Upper lobe of left lung (tissue), 4 donors: ENCODE results near the gene LRRC7.

Experiments
- EP300 ChIP-seq, 4 donors: sonication (generic); formaldehyde crosslinking; IDR thresholded peaks; one replicate each; pipeline ENCODE4 v1.5.1; 2017; ENCODE audit warnings: antibody characterized with exemption in 4 of 4, control low read depth in 2 of 4
- POLR2A ChIP-seq, 4 donors: fragments of 450-650 bp; IDR thresholded peaks; one replicate each; pipeline ENCODE4 v1.5.1; 2016 to 2017; ENCODE audit warnings: antibody characterized with exemption in 4 of 4, mild to moderate bottlenecking in 2 of 4
- POLR2AphosphoS5 ChIP-seq, 2 donors: sonication (generic); formaldehyde crosslinking; IDR thresholded peaks; one replicate each; pipeline ENCODE4 v1.5.1; 2017; ENCODE audit warnings: antibody characterized with exemption in 2 of 2
- TF ChIP-seq, protein P1 (sequence below), 6 experiments: fragments of 450-650 bp in 4 of 6; fragments of 200-600 bp in 2 of 6; sonication (generic) in 2 of 6; IDR thresholded peaks; one replicate each; pipeline ENCODE4 v1.5.1; 2016 to 2019; ENCODE audit warnings: antibody characterized with exemption in 6 of 6

DNA sequence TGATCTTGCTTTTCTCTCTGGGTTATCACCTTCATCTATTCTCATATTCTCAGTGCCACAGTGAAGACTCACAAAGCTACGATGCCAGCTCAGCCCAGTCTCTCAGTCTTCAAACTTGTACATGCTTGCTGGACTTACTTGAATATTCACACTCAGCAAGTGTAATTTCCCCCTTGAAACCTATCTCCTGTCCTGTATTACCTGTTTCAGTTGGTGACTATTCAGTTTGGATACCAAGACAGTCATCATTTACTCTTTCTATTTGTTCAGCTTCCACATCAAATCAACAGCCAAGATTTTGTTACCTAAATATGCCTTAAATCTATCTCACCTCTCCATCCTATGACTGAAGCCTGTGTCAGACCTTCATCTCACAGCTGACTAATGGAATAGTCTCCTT is 209.7 kb downstream of the LRRC7 start:
- TF ChIP-seq, protein P1, sequence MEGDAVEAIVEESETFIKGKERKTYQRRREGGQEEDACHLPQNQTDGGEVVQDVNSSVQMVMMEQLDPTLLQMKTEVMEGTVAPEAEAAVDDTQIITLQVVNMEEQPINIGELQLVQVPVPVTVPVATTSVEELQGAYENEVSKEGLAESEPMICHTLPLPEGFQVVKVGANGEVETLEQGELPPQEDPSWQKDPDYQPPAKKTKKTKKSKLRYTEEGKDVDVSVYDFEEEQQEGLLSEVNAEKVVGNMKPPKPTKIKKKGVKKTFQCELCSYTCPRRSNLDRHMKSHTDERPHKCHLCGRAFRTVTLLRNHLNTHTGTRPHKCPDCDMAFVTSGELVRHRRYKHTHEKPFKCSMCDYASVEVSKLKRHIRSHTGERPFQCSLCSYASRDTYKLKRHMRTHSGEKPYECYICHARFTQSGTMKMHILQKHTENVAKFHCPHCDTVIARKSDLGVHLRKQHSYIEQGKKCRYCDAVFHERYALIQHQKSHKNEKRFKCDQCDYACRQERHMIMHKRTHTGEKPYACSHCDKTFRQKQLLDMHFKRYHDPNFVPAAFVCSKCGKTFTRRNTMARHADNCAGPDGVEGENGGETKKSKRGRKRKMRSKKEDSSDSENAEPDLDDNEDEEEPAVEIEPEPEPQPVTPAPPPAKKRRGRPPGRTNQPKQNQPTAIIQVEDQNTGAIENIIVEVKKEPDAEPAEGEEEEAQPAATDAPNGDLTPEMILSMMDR (IDR thresholded peaks at IDR 0.05) = no peak
- TF ChIP-seq EP300 (IDR thresholded peaks at IDR 0.05) (no peak), POLR2A (IDR thresholded peaks at IDR 0.05) (no peak), POLR2AphosphoS5 (IDR thresholded peaks at IDR 0.05) (no peak)
